NCI-H82 treated with DMSO at 0.1 percent for 48 hours (cell line): ENCODE data around the gene MEIOB.
A peak's percentile ranks its signal among the peaks of the same experiment; 100 is the strongest.

Experiments
- DNase-seq: peaks from one replicate; lab custom pipeline; 2025; ENCODE audit not compliant: unreplicated experiment; lab: John Stamatoyannopoulos, UW

MEIOB gene

DNA sequence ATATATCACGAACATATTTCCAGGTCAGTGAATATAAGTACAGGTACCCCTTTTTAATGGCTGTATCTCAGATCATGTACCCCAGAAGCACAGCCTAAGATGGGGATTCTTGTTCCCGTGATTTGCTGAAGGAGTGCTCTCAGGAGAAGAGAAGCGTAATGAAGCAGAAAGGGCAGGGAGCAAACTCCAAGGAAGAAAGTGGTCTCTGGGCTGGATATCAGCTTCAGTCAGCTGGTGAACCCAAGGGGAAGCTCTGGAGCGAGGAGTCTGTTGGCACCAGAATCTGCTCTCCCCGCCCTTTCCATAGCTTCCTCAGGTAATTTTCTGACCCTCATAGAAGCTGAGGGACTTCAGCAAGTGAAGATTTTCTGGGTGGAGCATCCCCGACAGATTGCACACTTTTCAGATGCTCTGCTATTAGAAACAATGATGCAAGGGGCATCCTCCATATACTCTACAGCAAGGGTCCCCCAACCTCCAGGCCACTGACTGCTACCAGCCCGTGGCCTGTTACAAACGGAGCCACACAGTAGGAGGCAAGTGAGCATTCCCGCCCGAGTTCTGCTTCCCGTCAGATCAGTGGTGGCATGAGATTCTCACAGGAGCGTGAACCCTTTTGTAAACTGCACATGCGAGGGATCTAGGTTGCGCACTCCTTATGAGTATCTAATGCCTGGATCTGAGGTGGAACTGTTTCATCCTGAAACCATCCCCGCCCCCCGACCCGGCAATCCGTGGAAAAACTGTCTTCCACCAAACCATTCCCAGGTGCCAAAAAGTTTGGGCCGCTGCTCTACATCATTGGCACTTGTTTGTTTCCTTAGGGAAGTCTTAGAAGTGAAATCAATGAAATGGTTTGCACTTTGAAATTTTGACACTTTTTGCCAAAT, 40.5 kb downstream of the MEIOB start:
- no peak for DNase-seq

DNA sequence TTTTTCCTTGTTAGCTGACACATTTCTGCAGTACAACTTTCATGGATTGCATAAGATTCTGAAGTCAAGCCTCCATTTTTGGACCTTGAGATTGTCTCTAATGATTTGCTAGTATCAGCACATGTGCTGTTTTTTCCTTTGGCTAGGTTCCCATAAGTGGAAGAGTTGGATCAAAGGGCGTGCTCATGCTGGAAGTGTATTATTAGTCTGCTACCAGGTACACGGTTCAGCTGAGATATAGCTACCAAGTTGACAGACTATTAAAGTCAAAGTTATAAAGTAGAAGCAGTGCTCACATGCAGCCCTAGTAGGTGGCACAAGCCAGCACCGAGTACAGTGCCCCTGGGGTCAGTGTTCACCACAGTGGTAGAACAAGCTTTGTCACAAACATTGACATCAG, 41.8 kb downstream of the MEIOB start:
- DNase-seq: no peak

DNA sequence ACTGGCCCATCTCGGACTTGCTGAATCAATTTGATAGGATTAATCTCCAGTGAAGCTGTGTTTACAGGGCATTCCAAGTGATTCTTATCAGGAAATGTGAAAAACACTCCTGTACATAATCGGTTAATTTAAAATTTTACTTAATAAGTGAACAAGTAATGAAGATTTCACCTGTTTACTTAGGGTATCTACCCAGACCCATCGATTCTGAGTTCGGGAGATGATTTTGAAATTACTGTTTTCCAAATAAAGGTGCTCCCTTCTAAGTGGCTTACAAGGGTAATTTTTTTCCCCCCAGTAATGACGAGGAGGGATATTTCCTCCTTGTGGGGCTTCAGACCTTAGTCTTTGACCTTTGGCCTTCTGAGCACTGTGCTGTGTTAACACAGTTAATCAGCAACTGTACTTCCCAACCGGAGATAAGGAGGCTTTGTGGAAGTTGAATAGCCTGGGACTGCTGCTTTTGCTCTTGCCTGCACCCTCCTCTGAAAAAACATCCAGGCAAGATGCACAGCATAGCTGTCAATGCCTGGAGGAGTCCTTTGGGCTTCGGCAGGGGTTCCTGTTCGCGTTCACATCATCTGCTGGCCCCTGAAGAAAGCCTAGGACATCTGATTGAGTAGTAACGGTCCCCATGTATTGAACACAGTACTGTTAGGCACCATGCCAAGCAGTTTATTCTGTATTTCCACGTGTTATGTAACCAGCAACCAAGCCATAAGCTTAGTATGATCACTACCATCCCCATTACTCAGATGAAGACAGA, 43.1 kb downstream of the MEIOB start:
- no peak for DNase-seq

DNA sequence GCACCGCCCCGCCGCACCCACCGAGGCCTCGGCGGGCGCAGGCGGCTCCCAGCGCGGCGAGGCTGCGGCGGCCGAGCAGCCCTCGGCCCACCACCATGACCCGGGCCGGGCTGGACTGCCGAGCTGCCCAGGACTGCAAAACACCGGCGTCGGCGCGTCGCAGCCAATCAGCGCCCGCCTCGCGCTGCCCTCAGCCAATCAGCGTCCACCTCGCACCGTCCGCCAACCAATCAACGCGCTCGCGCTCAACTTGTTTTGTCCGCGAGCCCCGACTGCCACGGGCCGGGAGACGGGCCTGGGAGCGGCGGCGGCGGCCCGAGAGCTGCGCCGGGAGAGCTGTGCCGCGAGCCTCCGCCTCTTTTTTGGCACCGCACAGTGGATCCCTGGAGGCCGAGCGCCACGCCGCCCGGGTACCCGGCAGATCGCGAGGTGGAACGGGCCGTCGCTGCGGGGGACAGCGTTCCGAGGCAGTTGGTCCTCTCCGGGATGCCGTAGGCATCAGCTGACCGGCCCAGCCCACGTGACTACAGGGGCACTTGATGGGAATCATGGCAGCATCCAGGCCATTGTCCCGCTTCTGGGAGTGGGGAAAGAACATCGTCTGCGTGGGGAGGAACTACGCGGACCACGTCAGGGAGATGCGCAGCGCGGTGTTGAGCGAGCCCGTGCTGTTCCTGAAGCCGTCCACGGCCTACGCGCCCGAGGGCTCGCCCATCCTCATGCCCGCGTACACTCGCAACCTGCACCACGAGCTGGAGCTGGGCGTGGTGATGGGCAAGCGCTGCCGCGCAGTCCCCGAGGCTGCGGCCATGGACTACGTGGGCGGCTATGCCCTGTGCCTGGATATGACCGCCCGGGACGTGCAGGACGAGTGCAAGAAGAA, 45.0 kb downstream of the MEIOB start, which contains the start of the genes FAHD1 and HAGH:
Gene FAHD1, plus strand, starts transcription at position 516 of the 883 bp plus-strand sequence. Its CDS starts 33 bp downstream, at position 549.
Gene HAGH, minus strand, starts transcription at position 135 of the 883 bp plus-strand sequence. Its CDS starts 38 bp downstream, at position 97.
- DNase-seq: peak; percentile 73

DNA sequence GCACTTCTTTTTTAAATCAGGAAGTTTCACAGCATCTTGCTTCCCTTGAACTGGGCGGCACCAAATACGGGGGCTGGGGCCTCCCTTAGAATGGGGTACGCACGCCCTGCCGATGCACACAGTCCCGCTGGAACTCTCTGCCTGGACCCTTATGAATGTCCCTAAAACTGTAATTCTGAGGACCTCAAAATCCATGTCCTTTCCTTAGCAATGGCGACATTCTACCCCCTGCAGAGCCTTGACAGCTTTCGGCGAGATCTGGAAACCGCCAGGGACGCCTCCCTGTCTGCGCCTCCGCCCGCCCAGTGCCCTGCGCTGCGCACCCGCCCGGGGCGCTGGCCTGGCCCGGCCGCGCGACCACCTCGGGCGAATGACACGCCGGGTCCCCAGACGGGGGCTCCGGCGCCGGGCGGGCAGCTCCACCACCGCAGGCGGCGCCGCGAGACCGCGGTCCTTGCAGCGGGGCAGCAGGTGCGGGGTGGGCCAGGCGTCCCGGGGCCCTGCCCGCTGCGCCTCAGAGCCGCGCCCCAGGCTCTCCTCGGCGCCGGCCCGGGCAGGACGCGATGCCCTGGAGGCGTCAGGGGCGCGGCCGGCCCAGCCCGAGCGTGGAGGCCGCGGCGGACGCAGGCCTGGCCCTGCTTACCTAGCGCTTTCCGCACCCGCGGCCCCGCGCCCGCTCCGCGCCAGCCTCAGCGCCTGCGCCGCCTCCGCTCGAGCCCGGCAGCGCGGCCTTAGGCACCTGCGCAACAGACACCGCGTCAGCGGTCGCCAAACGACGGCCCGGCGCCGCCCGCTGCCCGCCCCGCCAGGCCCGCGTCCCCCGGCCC, 45.9 kb downstream of the MEIOB start:
- DNase-seq: no peak

DNA sequence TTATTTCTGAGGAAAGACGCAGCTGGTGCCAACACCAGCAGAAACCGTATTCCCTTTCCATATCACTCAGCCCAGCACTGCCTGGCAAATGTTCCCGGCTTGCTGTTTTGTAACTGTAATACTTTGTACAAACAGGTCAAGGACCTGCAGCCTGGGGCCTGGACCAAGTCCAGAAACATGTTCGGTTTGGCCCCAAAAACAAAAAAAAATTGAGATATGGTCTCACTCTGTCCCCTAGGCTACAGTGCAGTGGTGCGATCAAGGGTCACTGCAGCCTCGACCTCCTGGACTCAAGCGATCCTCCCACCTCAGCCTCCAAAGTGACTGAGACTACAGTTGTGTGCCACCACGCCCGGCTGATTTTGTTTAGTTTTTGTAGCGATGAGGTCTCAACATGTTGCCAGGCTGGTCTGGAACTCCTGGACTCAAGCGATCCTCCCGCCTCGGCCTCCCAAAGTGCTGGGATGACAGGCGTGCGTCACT, 46.5 kb downstream of the MEIOB start:
- DNase-seq: no peak

DNA sequence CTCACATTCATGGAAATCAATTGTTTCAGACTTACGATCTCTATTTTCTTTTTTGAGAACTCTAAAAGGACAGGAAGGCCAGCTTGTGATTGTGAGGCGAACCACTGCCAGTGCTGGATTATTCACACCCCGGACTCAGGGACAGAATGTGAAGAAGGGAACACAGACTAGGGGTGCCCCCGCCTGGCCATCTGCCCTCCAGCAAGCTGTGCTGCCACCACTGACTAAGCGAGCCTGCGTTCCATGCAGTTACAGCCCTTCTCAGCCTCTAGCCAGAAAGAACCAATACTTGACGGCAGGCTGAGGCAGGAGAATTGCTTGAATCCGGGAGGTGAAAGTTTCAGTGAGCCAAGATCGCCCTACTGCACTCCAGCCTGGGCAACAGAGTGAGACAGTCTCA, 48.1 kb downstream of the MEIOB start:
- peak; percentile 10 for DNase-seq

DNA sequence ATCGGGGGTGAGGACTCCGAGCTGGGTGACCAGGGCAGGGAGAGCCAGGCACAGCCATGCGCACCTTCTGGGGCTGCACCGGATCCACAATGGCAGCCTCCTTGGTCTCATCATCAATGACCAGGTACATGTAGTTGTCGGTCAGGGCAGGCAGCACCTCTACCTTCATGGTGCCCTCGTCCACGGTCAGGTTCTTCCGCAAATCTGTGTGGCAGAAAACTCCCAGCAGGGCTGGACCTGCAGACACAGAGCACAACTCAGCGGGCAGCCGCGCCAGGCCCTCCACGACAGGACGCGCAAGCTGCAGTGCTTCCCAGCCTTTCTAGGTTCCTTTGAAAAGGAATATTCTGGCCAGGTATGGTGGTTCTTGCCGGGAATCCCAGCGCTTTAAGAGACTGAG, 49.2 kb downstream of the MEIOB start:
- no peak for DNase-seq

DNA sequence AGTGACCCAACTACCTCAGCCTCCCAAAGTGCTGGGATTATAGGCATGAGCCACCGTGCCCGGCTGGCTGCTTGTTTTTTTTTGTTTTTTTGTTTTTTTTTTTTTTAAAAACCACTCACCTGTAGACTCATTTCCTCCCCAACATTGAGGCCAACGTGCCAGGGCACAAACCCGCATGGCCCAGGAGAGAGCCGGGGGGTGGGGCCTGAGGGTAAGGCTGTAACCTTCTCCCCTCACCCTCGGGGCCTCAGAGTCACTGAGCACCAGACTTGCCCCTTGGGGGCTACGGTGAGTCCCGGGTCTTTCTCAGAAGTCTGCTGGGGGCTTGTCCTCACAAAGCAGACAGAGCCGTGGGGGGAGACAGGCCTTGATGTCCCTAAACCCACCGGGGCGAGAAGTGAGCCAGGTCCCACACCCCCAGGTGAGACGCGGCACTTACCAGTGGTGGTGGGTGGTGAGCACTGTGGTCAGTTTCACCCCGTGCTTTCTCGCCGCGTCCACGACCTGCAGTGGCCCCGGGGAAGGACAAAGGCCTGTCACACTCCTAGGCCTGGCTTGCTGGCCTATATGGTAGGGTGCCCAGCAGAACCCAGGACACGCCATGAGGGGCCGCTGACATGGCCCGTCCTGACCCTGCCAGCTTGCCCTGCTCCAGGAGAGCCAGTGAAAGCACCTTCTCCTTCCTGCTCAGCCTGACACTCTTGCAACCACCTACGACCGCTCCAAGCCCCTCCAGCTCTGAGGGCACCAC, 49.9 kb downstream of the MEIOB start:
- no peak for DNase-seq

DNA sequence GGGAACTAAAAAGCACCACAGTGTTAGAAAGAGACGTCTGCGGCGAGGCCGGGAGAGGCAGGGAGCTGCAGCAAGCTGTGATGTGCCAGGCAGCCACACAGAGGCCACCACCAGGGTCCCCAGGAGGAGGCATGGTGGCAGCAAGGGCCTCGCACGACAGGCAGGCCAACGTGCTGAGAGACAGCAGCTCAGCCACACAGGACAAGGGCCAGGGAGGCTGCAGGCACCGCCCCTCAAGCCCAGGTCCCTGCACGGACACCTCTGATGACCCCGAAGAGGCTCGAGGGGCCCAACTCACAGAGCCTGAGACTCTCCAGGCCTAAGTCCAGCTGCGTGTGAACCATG, 51.0 kb downstream of the MEIOB start:
- DNase-seq: no peak

DNA sequence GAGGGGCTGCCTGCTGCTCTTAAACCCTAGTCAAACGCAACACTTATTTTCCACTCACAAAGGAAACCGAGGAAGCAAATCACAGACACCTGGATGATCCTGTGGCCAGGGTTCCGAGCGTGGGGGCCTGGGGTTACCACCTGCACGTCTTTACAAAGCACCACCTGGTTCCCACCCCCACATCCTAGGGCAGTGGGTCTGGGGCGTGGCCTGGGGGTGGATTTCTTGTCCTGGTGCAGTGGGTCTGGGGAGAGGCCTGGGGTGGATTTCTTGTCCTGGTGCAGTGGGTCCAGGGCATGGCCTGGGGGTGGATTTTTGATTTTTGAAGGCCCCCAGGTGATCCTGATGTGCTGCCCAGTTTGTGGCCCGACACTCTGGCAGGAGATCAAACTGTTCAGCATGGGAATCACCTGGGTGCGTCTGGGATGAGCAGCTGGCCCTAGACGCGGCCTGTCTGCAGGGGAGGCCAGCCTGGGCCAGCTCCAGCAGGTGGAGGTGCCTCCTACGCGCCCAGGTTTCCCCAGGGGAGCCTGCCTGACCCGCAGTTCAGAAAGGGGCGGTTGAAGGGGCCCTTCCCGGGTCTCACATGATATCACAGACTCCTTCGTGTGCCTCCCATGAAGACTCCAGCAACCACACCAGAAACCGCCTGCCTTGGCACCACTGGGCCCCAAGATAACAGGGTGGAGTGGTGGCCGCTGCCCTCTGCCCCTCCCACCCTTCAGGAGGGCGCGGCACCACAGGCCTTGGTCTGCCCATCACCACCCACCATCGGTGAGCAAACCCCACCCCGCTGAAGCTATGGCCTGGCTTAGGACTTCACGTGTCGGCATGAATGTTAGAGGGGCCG, 51.6 kb downstream of the MEIOB start:
- no peak for DNase-seq

DNA sequence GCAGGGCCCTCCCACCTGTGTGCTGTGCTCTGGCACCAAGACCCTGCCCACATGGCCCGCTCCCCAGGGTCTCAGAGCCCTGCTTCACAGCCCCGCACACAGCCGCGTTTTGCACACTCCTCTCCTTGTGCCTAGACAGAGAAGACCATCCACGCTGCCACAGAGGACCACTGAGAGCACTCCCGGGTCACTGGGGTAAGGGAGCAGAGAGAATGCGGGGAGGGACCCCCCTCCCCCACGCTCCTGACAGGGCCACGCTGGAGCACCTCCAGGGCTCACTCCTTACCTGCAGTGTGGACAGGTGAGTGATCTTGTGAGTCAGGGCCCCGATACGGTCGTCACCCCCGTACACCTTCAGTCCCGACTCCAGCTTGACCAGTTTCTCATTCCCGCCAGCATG, 52.4 kb downstream of the MEIOB start:
- no peak for DNase-seq

DNA sequence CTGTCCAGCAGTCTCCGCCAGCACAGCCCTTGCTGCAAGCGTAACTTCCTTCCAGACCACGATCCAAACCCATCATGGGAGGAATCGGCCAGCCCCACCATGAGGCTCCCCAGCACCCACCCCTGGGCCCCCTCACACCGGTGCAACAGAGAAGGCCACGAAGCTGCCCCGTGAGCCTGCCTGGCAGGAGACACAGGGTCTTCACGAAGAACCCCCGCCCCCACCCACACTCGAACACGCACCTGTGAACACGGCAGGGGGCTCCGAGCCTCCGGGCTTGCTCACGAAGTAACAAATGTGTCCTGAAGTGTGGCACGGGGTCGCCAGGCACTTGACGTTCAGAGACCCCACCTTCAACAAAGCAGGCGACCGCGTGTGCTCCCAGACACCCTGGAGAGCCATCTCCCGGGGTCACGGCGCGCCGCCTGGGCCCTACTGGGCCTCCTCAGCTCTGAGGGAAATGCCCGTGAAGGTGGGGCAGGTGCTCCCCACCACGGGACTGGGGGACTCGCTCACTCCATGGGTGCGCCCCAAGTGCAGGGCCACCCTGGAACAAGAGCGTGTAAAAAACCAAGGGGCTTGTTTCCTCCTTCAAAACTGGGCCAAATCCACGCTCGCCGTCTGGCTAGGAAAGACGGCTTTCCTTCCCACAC, 53.0 kb downstream of the MEIOB start:
- no peak for DNase-seq

DNA sequence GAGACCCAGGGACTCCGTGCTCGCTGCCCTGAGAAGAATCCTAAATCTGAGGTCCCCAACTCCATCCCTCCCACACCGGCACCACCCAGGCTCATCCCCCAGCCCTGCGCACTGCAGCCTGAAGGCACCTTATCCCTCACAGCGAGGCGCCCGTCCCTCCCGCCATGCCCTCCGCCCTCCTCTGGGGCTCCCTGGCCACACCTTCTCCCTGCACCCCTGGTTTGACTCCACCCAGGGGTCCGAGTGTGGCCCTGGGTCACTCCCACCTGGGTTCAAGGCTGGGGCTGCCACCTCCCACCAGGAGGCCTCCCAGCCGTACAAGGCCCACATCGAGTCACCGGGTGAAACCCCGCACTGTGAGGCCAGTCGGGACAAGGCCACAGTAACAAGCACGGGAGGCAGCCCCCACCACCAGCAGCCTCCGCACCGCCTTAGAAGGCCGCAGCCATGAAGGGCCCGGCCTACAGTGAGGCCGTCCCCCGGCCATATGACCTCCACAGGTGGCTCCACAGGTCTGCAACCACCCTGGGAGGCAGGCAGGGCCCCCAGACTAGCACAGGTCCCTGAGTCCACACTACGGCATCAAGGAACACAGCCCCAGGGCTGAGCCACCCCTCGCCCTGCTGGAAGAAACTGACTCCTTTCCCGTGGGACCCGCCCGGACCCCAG, 53.6 kb downstream of the MEIOB start:
- no peak for DNase-seq

DNA sequence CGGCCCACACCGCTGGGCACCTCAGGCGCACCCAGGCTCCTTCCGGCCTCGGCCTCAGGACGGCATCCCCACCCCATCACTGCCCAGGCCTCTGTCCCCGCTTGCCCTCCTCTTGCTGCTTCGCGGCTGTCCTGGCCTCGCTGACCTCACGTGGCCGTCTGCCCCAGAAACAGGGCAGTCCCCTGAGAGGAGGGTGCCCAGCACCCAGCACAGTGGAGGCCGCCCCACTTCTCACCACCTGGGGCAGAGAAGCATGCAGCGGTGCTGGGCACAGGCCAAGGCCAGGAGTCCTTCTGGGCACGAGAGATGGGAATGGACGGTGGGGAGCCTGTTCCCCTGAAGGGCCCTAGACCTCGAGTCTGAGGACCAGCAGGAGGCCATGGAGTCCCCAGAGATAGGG, 54.2 kb downstream of the MEIOB start:
- no peak for DNase-seq

DNA sequence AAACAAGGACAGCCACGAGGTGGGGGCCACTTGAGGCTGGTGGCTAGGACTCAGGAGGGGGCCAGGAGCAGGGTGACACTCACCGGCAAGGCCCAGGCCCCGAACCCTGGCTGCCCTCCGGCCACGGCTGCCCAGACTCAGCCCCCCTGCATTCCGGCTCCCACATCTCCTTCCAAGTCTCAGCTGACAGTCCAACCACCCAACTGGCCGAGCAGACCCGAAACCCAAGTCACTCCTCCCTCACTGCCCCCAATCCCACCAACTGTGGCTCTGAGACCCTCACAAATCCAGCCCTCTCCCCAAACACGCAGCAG, 54.7 kb downstream of the MEIOB start:
- DNase-seq: no peak

DNA sequence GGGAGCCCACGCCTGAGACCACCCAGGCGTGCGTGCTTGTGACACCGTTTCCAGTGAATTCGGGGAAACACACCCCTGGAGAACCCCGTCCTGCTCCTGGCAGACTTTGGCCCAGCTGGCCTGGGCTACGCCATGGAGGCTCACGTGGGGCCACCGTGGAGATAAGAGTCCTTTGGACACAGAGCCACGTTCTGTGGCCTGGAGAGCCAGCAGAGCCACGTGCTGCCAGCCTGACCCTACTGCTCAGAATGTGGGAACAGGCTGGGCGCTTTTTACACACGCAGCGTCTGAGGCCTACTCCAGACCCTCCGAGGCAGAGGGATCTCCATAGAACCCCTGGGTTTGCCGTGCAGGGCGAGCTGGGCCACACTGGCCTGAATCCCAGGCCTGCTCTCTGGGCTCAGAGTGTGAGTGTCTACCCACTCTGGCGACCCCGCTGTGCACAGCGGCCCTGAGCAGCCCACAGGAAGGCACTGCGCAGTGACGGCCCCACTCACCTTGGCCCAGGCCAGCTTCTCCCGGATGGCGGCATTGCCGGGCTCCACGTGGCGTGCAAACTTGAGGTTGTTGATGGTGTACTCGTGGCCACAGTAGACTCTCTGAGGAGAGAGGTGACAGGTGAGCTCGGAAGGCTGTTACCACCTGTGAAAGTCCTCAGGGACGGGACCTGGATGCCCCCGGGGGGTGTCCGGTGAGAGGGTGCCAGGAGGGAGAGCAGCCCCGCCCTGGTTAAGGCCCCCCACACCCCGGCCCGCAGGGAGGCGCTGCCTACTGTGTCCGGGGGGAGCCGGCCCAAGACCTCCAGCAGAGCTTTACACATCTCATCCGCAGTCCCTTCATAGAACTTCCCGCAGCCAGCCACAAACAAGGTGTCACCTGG, 55.3 kb downstream of the MEIOB start:
- DNase-seq: no peak
